Stimulated activated CD4-positive, alpha-beta T cell treated with anti-CD3 and anti-CD28 coated beads, Interleukin-4, amount 100 ng/mL, for 24 hours (primary cell): Measurements from ENCODE around the gene CHD5.
"Not testable (repeated sequence)": the region's sequence is repeated elsewhere in the genome, so short reads cannot be mapped to it uniquely, and the experiment has no call there.

Experiments
- DNase-seq: peaks from one replicate; pipeline ENCODE4 v3.0.0-alpha.2; 2020

Gene CHD5

GRCh38 chr1:6080469-6080868 is 99.7 kb downstream of the CHD5 start:
- DNase-seq, result no peak

DNA sequence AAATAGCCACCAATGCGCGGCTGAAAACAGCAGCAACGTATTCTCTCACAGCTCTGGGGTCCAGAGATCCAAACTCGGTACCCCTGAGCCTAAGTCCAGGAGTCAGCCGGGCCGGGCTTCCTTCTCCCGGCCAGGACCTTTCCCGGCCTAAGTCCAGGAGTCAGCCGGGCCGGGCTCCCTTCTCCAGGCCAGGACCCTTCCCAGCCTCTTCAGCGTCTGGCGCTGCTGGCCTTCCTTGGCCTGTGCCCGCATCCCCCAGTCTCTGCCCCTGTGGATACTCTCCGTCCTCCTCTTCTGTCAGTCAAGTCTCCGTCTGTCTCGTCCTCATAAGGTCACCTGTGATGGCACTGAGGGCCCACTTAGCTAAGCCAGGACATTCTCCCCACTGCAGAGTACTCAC is 102.2 kb downstream of the CHD5 start:
- DNase-seq, result no peak

- DNase-seq, result no peak
These were observed 102.6 kb downstream of the CHD5 start for GRCh38 chr1:6077506-6077905.

- DNase-seq, result not testable (repeated sequence)
These were observed 103.1 kb downstream of the CHD5 start for GRCh38 chr1:6077061-6077460.

- no peak for DNase-seq
These were observed 104.4 kb downstream of the CHD5 start for GRCh38 chr1:6075748-6076147.

DNA sequence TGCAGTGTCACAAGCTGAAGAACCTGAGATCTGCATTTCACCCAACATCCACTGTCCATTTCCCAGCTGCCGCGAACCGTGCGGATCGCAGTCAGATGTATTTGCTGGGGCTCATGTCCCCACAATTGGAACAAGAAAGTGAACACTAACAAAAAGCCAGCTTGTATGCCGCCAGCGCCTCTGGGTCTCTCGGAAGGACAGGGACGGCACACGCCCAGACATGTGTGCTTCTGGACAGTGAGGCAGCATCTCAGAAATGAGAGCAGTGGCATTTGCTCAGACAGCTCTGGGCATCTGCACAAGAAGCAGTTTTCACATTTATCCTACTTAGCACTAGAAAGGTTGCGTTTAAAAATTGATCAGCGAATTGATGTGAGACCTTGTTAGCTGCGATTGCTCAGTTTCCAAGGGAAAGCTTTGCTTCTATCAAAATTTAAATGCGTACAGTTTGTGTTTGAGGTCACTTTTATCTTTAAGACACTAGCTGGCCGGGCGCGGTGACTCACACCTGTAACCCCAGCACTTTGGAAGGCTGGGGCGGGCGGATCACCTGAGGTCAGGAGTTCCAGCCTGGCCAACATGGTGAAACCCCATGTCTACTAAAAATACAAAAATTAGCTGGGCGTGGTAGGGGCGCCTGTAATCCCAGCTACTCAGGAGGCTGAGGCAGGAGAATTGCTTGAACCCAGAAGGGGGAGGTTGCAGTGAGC is 105.8 kb downstream of the CHD5 start:
- DNase-seq, result no peak

DNA sequence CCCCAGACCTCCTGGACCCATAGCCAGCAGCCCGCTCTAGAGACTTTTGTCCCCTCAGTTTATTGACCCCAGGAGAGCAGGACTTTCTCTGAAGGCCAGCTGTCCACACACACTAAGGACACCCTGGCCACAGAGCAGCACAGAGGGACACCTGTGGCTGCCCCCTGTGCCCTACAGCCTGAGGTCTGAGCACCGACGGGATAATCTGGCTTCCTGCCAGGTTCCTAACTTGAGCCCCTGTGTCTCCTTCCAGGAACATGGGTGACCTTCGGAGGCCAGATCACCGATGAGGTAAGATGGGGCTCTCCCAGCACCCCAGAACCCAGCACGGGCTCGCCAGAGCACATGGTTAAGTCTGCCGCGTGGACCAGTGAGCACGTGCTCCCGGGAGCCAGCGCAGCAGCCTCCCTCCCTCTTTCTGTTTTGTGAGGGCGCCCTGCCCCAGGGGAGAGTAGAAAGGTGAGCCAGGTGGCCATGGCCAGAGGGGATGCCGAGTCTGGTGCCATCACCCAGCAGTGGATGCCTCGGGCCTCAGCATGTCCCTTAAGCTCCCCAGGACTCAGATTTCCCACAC is 106.6 kb downstream of the CHD5 start:
- no peak for DNase-seq

DNA sequence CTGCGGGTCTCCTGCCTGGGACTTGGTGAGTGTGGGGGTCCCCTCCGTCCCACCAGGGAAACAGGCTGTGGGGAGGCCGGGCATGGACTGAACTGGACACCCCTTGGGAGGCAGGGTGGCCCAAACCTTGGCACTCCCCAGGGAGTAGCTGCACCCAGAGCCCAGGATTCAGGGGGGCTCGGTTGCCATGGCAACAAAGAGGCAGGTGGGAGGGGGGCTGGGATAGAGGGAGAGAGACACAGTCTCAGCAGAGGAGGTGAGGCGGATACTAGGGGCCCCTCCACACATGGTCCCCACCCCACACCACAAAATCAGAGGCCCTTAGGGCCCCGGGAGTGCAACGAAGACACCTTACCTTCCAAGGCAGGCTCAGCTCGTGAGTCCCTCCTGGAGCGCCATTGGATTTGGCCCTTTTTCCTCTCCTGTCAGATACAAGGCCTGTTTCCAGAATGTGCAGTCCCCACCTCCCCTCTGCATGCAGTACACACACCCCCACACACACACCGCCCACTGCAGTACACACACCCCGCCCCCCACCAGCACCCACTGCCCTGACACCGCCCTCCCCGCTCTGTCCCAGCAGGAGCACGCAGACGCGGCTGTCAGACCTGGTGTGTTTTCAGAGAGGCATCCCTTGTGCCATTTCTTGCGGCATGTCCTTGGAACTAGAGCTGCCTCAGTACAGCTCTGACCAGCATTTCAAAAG is 107.2 kb downstream of the CHD5 start:
- no peak for DNase-seq

GRCh38 chr1:6071219-6071618 is 108.9 kb downstream of the CHD5 start:
- DNase-seq, result no peak

- DNase-seq, result no peak
These were observed 109.6 kb downstream of the CHD5 start for GRCh38 chr1:6070450-6070974.

GRCh38 chr1:6069573-6069972 is 110.5 kb downstream of the CHD5 start:
- no peak for DNase-seq

DNA sequence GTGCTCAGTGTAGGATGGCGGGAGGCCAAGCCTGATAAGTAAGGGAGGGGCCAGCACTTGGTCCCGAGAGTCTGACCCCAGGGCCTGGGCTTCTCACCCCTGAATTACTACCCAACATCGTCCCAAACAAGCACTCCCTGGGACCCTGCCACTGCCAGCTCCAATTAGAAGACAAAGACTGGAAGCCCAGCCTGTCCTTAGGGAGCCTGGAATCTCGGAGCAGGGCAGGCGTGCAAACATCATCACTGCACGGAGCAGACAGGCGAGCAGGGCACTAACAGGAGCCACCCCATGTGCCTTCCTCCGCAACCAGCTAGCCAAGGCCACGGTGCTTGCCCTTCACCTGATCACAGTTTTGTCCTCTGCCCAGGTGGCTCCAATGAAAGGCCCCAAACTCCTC is 111.2 kb downstream of the CHD5 start:
- no peak for DNase-seq

GRCh38 chr1:6068073-6068472 is 112.0 kb downstream of the CHD5 start:
- DNase-seq, result no peak

- DNase-seq, result no peak
These were observed 113.4 kb downstream of the CHD5 start for GRCh38 chr1:6066680-6067079.

DNA sequence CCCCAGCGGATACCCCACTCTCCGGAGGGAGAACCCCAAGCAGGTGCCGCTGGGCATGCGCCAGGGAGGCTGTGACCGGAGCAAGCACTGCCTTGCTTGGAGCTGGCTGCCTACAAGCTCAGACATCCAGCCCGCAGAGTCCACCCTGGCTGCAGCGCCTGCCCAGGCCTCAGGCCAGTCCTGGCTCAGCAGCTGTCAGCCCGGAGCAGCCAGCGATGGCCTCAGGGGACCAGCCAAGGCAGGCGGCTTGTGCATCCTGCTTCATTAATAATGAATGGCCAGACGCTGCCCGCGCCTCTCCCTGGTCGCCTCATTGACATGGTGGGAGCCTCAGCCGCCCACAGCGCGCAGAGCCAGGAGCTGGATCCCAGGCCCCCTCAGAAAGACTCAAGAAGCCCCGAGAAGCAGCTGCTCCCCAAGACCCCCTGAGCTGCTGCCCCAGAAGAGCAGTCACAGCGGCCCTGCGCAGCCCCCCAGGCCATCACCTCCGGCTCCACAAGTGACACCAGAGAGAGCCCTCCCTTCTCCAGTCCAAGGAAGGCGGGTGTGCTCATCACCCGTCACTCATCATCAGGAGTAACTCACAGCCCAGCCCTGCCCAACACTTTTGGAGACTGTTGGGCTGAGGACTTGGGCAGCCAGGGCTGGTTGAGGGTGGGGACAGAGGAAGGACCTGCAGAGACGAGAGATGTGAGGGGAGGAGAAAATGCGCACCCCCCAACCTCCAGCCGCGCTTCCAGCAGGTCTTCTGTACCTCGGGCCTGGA is 114.8 kb downstream of the CHD5 start:
- DNase-seq, result no peak

- not testable (repeated sequence) for DNase-seq
These were observed 116.5 kb downstream of the CHD5 start for GRCh38 chr1:6063532-6064053.

GRCh38 chr1:6062670-6063069 is 117.5 kb downstream of the CHD5 start:
- DNase-seq, result no peak

- no peak for DNase-seq
These were observed 120.3 kb downstream of the CHD5 start for GRCh38 chr1:6059866-6060265.

GRCh38 chr1:6057170-6057845 is 122.8 kb downstream of the CHD5 start:
- no peak for DNase-seq

DNA sequence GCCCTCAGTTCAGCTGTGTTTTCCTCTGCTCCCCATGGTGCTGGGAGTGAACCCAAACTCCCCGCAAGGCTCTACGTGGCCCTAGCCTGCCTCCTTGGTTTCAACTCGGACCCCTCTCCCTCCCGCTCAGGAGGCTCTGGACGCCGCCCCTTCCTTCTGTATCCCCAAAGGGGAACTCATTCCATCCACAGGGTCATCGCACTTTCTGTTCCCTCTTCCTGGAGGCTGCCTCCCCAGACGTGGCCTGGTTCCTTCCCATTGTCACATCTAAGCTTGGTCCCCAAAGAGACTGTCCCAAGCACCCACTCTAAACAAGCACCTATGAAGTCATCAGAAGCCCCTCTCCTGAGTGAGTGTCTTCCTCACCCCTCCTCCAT is 123.6 kb downstream of the CHD5 start:
- DNase-seq, result no peak

DNA sequence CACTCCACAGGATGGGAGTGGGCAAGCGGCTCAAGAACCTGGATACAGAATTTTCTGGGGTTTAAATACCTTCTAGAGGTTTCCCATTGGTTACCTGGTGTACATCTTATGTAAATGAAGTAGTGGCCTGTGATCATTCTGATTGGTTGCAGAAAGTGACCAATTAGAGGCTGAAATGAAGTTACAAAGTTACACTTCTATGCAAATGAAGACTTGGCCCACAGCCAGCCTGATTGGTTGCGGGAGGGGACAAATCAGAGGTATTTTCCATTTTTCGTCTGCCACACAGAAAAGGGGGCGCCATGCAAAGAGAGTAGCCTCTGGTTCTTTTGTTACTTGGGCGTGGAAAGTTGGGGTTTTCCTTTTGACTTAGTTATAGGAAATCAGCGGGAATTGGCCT is 125.5 kb downstream of the CHD5 start:
- no peak for DNase-seq

DNA sequence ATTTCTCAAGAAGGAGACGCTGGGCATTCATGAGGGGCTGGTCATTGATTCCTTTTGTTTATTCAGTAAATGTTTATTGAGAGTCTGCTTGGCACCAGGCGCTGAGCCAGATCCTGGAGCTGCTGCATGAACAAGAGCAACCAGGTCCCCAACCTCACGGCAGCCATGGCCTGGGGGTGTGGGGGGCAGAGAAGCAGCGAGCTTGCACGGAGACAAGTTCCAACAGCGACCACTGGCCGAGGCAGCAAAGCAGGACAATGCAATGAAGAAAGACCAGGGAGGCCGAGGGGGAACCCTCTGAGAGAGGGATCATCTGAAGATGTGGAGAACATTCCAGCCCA is 126.9 kb downstream of the CHD5 start:
- no peak for DNase-seq
